ENCODE measurements around the gene POLD3.

POLD3 gene

DNA sequence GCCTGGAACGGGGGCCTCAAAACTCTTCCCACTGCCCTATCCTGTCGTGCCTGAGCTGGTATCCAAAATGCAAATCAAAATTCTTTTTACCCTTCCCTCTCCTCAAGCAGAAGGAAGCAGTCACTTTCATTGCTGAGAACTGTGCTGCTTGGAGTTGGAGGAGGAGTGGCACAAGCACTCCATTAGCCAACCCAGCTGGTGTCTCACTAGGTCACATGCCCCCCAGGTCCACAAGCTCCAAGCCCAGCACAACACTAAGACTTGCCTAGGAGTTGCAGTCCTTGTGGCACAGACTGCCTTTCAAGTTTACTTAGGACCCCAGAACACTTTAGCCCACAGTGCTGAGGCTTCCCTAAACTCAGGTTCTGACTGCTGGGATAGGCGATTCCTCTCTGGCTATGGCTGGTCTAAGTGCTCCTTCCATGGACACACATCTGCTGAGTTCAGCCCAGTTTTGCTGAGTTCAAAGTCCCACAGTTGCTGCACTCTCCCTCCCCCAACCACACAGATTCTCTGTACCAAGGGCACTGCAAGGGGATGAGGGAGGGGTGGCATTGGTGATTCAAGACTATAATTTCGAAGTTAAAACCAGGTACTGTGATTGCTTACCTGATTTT, 70.2 kb downstream of the POLD3 start:
- no peak for DNase-seq (ENCODE audit: extremely low read depth, low read depth)
- TF ChIP-seq, protein P1, sequence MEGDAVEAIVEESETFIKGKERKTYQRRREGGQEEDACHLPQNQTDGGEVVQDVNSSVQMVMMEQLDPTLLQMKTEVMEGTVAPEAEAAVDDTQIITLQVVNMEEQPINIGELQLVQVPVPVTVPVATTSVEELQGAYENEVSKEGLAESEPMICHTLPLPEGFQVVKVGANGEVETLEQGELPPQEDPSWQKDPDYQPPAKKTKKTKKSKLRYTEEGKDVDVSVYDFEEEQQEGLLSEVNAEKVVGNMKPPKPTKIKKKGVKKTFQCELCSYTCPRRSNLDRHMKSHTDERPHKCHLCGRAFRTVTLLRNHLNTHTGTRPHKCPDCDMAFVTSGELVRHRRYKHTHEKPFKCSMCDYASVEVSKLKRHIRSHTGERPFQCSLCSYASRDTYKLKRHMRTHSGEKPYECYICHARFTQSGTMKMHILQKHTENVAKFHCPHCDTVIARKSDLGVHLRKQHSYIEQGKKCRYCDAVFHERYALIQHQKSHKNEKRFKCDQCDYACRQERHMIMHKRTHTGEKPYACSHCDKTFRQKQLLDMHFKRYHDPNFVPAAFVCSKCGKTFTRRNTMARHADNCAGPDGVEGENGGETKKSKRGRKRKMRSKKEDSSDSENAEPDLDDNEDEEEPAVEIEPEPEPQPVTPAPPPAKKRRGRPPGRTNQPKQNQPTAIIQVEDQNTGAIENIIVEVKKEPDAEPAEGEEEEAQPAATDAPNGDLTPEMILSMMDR (IDR thresholded peaks at IDR 0.05; ENCODE audit: low read depth, low read length) = no peak

DNA sequence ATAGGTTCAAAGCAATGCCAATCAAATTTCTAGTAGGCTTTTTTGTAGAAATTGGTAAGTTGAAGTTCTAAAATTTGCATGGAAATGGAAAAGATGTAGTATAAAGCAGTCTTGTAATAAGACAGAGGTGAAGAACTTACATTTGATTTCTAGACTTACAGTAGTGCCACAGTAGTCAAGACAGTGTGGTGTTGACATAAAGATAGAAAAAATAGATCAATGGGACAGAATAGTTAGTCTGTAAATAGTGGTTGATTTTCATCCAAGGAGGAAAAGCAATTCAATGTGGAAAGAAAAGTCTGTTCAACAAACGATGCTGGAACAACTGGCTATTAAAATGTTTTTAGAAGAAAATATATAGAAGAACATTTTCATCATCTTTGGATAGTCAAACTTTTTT, 70.9 kb downstream of the POLD3 start:
- TF ChIP-seq, protein P1 (IDR thresholded peaks at IDR 0.05; ENCODE audit: low read depth, low read length) = no peak
- DNase-seq (ENCODE audit: extremely low read depth, low read depth) = no peak

GRCh38 chr11:74669211-74670160, 77.1 kb downstream of the POLD3 start:
- DNase-seq (ENCODE audit: extremely low read depth, low read depth) = no peak
- TF ChIP-seq, protein P1 (IDR thresholded peaks at IDR 0.05; ENCODE audit: low read depth, low read length) = no peak

DNA sequence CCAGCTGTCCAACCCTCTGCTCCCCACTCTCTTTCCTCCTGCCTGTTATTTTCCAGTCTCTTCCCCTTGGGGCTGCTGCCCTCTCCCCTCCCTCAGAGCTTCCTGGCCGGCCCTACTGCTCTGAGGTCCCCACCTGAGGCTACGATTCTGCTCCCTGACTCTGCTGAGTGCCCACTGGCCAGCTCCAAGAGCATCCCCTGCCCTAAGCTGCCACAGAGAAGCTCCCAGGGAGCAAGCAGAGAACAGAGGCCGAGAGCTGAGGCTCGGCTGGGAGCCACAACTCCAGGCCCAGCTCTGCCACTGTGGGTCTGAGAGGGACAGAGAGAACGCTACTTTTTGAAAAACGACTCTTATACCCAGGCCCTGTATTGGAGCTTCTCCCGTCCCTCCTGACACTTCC, 77.8 kb downstream of the POLD3 start:
- TF ChIP-seq, protein P1 (IDR thresholded peaks at IDR 0.05; ENCODE audit: low read depth, low read length) = no peak
- DNase-seq (ENCODE audit: extremely low read depth, low read depth) = no peak

- TF ChIP-seq, protein P1 (IDR thresholded peaks at IDR 0.05; ENCODE audit: low read depth, low read length) = no peak
- no peak for DNase-seq (ENCODE audit: extremely low read depth, low read depth)
These were observed 79.3 kb downstream of the POLD3 start for GRCh38 chr11:74671520-74672196.

DNA sequence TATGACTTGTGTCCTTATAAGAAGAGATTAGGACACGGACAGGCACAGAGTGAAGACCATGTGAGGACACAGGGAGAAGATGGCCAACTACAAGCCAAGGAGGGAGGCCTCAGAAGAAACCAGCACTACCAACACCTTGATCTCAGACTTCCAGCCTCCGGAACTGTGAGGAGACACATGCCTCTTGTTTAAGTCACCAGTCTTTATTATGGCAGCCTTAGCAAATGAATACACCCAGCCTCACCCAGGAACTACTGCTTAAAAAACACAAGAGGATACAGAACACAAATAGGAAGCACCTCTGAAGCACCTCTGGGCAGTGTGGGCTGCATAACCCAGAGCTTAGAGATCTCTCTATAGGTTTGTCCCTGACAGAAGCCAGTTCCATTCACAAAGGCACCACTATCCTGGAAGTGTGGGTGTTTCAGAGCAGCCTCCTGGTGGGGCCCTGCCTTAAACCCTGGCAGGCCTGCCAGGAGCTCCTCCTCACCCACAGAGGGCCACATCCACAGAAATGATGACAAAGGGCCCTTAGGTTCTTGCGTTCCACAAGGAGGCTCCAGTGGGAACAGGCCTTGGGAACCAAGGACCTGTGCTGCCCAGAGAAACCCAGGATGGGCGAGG, 80.1 kb downstream of the POLD3 start:
- DNase-seq (ENCODE audit: extremely low read depth, low read depth) = no peak
- TF ChIP-seq, protein P1 (IDR thresholded peaks at IDR 0.05; ENCODE audit: low read depth, low read length) = peak; percentile 4; the same call in 1 of the 2 replicates

All from AG09319 (cell line).